HS-27A (cell line): ENCODE results near the gene RNASEH2A.

Source experiments
- DNase-seq: peaks from one replicate; pipeline ENCODE4 v3.0.0-alpha.2; 2012; ENCODE audit warnings: low read depth, missing footprints

Gene RNASEH2A

GRCh38 chr19:12806242-12807081 lies at the start of gene RNASEH2A:
Gene RNASEH2A, plus strand, starts transcription at chr19:12806584. Its CDS starts 90 bp downstream, at chr19:12806674.
- no peak for DNase-seq

- no peak for DNase-seq
These were observed 48.7 kb upstream of the RNASEH2A start for GRCh38 chr19:12757544-12758274.

GRCh38 chr19:12759686-12760085 lies 46.7 kb upstream of the RNASEH2A start:
- no peak for DNase-seq

- DNase-seq = no peak
These were observed 43.3 kb upstream of the RNASEH2A start for GRCh38 chr19:12763100-12763499.

- DNase-seq = no peak
These were observed 41.7 kb upstream of the RNASEH2A start for GRCh38 chr19:12764698-12765097.

- DNase-seq = no peak
These were observed 40.3 kb upstream of the RNASEH2A start for GRCh38 chr19:12766051-12766521.

- DNase-seq = no peak
These were observed 39.2 kb upstream of the RNASEH2A start for GRCh38 chr19:12767150-12767549.

GRCh38 chr19:12767666-12768065 lies 38.7 kb upstream of the RNASEH2A start:
- DNase-seq = no peak

- DNase-seq = no peak
These were observed 36.7 kb upstream of the RNASEH2A start for GRCh38 chr19:12769689-12770088.

- DNase-seq = no peak
These were observed 35.5 kb upstream of the RNASEH2A start for GRCh38 chr19:12770922-12771321.

- DNase-seq = no peak
These were observed 34.1 kb upstream of the RNASEH2A start for GRCh38 chr19:12772323-12772722.

- DNase-seq = no peak
These were observed 32.8 kb upstream of the RNASEH2A start for GRCh38 chr19:12773571-12773970.

GRCh38 chr19:12774588-12775555 lies 31.5 kb upstream of the RNASEH2A start, which contains the start of gene HOOK2:
Gene HOOK2, minus strand, starts transcription at chr19:12775552. Its CDS starts 103 bp downstream, at chr19:12775449.
- DNase-seq = no peak

- DNase-seq = no peak
These were observed 29.0 kb upstream of the RNASEH2A start for GRCh38 chr19:12777217-12778016.

GRCh38 chr19:12778017-12778904 lies 28.1 kb upstream of the RNASEH2A start:
- DNase-seq = no peak

- no peak for DNase-seq
These were observed 27.6 kb upstream of the RNASEH2A start for GRCh38 chr19:12778905-12779161.

GRCh38 chr19:12779162-12779993 lies 27.0 kb upstream of the RNASEH2A start:
- DNase-seq = no peak

GRCh38 chr19:12782174-12782423 lies 24.3 kb upstream of the RNASEH2A start:
- no peak for DNase-seq

GRCh38 chr19:12782424-12783290 lies 23.7 kb upstream of the RNASEH2A start:
- no peak for DNase-seq
